ENCODE measurements around the gene MICU1. TPM values are rescaled to one million over a fixed set of nuclear protein-coding genes. Genes with fewer than 3 reads are reported as not detected.

MICU1 gene
- total and polyA plus RNA-seq, 2 of the 13 experiments (the other 11 are each of a cell fraction or from before 2014, with no cell fraction given), result 32.5 to 56.1 TPM

GRCh38 chr10:72320676-72321247, 305.1 kb downstream of the MICU1 start (continued):
- TF ChIP-seq ZNF333 (CRISPR knock-in tag; IDR thresholded peaks at IDR 0.05; ENCODE audit: borderline replicate concordance) (no peak), MIER2 (CRISPR knock-in tag; IDR thresholded peaks at IDR 0.05) (no peak), ZBTB43 (CRISPR knock-in tag; conservative IDR thresholded peaks at IDR 0.05) (no peak), MAFF (IDR thresholded peaks at IDR 0.05; ENCODE audit: low read depth, low read length) (no peak; the same call in 1 of the 2 replicates), ADNP (CRISPR knock-in tag; IDR thresholded peaks at IDR 0.05) (peak; percentile 58; the same call in 1 of the 2 replicates), MBNL3 (CRISPR knock-in tag; conservative IDR thresholded peaks at IDR 0.05) (no peak), ELF3 (CRISPR knock-in tag; IDR thresholded peaks at IDR 0.05) (peak; percentile 74), JUND (CRISPR knock-in tag; IDR thresholded peaks at IDR 0.05) (peak; percentile 71; the same call in 1 of the 2 replicates), TEAD3 (CRISPR knock-in tag; optimal IDR thresholded peaks at IDR 0.05; ENCODE audit: borderline replicate concordance) (no peak), ZNF362 (CRISPR knock-in tag; IDR thresholded peaks at IDR 0.05; ENCODE audit: borderline replicate concordance) (0 out of 2 replicates have a peak, but pooled peaks have one; percentile 4), THAP7 (CRISPR knock-in tag; IDR thresholded peaks at IDR 0.05) (no peak; the same call in 1 of the 2 replicates), ZBTB25 (CRISPR knock-in tag; IDR thresholded peaks at IDR 0.05) (peak; percentile 78), ZNF550 (CRISPR knock-in tag; IDR thresholded peaks at IDR 0.05; ENCODE audit: borderline replicate concordance) (no peak), ARID4A (CRISPR knock-in tag; IDR thresholded peaks at IDR 0.05; ENCODE audit: borderline replicate concordance) (peak; percentile 72; the same call in 1 of the 2 replicates), HDAC1 (CRISPR knock-in tag; IDR thresholded peaks at IDR 0.05) (peak; percentile 76), CSRNP1 (CRISPR knock-in tag; IDR thresholded peaks at IDR 0.05) (no peak), ZNF878 (CRISPR knock-in tag; IDR thresholded peaks at IDR 0.05) (peak; percentile 61)

All from HepG2 (cell line).